Activated CD4-positive, alpha-beta T cell treated with anti-CD3 and anti-CD28 coated beads, Interleukin-2, Interleukin-4, amounts not matched to agents 100 ng/mL and 50 ng/mL, durations not matched to agents 16 hours and 8 hours (primary cell): ENCODE results near the gene HECTD1.
A peak's percentile ranks its signal among the peaks of the same experiment; 100 is the strongest.
"Not testable (repeated sequence)": the region's sequence is repeated elsewhere in the genome, so short reads cannot be mapped to it uniquely, and the experiment has no call there.

Experiments
- DNase-seq: peaks from one replicate; pipeline ENCODE4 v3.0.0-alpha.2; 2020; ENCODE audit warnings: low spot score

The HECTD1 gene

DNA sequence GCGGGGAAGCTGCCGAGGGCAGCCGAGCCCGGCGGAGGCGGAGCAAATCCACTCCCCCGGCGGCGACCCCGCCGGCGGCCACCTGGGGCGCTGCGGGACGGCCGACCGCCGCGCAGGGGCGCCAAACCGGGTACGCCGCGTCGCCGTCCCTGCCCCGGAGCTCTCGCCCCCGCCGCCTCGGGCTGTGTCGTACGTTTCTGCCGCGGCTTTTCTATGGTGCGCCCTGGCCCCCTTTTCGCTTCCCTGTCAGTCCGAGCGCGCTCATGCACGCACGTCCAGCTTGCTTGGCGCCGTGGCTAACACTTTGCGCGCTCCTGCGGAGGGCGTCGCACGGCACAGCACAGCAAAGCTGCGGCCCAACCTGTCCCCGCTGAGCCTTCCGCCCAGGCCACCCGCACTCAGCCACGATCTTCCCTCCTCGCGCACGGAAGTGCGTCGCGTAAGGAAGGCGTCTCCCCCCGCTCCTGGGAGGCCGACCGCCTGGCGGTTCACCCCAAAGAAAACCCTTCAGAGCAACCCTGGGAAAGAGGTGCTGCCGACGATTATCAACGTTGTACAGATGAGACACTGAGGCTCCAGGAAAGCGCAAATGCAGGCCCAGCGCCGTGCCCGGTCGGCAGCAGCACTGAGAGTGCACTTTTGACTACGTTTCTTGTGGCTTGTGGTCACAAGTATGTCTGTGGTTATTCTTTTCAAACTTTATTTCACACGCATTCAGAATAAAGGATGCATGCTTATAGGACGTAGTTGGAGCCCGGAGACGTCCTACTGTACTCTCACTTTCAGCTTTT is at the start of gene HECTD1:
Gene HECTD1 (minus strand): TSS at position 39 of the 791 bp plus-strand sequence. CDS start 1,857 bp downstream, outside the sequence.
- DNase-seq = peak; percentile 88

DNA sequence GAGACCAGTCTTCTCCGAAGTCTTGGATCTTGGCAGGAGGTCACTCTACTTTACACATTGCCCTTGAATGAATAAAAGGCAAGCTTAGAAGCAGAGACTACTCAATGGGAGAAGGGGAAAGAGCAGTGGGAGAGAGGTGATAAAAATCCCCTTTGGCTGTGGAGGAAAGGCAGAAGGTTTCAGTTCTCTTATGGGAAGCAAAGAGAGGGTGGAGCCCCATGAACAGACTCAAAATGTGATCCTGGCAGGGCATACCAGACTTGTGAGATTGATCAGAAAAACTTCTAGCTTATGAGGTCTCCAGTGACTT is 49.6 kb upstream of the HECTD1 start:
- no peak for DNase-seq

DNA sequence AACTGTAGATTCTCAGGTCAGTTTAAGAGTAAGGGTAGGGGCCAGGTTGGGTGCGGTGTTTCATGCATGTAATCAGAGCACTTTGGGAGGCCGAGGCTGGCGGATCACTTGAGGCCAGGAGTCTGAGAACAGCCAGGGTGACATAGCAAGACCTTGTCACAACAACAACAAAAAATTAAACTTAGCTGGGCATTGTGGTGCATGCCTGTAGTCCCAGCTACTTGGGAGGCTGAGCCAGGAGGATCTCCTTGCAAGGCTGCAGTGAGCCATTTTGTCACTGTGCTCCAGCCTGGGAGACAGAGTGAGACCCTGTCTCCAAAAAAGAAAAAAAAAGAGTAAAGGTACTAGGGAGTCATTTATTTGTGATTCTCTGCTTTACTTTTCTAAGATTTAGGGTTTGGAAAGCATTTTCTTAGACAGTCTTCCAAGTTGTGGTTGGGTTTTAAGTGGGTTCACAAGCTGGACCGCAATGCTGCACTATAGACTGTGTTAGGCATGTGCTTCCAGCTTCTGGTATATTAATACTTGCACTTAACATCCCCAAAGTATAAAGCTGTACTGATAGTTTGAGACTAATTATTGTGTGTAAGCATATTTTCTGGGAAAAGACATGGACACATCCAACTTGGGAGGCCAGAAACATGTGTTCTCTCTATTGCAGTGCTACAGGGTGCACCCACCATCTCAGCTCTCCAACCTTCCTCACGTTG is 49.1 kb upstream of the HECTD1 start:
- DNase-seq = no peak

DNA sequence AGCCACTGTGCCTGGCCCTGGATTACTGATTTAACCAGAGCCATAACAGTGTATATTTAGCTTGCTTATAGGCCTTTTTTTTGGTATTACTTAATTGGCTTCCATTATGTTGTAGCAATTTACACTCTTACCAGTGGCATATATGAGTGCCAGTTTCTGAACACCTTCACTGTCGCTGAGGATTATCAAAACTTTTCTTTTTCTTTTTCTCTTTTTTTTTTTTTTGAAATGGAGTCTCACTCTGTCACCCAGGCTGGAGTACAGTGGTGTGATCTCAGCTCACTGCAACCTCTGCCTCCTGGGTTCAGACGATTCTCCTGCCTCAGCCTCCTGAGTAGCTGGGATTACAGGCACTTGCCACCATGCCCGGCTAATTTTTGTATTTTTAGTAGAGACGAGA is 48.3 kb upstream of the HECTD1 start:
- not testable (repeated sequence) for DNase-seq

DNA sequence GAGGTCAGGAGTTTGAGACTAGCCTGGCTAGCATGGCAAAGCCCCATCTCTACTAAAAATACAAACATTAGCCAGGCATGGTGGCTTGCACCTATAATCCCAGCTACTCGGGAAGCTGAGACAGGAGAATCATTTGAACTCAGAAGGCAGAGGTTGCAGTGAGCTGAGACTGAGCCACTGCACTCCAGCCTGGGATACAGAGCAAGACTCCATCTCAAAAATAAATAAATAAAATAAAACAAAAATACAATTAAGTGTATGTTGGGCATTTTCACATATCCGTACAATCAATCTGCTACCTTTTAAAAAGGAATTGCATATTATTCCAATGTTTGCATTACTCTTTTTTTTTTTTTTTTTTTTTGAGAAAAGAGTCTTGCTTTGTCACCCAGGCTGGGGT is 47.7 kb upstream of the HECTD1 start:
- no peak for DNase-seq

DNA sequence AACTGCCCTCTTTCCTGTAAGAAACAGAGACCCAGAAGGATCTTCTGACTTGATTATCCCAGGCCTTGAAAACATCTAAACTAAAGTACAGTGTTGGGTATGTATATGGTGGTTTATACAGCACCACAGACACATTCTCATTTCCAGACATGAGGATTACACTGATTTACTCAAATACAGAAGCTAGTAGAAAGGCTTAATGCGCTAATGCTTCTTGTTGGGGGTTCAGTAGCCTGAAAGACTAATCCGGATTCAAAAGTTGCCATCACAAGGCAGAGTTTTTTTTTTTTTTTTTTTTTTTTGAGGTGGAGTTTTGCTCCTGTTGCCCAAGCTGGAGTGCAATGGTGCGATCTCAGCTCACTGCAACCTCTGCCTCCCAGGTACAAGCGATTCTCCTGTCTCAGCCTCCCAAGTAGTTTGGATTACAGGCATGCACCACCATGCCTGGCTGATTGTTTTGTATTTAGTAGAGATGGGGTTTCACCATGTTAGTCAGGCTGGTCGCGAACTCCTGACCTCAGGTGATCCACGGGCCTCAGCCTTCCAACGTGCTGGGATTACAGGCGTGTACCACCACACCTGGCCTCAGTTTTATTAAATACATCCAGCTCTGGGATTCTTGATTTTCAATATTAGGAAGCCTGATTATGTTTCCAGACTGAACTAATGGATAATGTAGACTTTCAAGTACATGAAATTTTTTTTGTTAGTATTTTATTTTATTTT is 46.3 kb upstream of the HECTD1 start:
- DNase-seq = no peak

DNA sequence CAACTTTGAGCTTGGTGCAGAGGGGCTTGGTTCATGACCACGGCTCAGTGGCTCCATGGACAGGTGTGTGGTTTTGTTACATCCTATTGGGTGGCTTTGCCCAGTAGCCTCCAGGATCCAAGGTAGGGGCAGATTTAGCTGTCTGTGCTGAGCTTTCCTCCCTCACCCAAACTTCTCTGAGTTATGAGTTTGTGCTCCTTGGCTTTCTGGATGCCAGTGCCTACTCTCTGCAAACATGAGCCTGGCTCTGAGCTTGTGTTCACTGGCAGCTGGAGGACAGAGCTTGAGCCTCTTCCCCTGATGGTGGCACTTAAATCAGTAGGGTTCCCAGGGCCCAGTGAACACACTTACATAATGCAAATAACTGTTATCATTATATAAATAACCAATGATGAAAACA is 45.3 kb upstream of the HECTD1 start:
- no peak for DNase-seq

DNA sequence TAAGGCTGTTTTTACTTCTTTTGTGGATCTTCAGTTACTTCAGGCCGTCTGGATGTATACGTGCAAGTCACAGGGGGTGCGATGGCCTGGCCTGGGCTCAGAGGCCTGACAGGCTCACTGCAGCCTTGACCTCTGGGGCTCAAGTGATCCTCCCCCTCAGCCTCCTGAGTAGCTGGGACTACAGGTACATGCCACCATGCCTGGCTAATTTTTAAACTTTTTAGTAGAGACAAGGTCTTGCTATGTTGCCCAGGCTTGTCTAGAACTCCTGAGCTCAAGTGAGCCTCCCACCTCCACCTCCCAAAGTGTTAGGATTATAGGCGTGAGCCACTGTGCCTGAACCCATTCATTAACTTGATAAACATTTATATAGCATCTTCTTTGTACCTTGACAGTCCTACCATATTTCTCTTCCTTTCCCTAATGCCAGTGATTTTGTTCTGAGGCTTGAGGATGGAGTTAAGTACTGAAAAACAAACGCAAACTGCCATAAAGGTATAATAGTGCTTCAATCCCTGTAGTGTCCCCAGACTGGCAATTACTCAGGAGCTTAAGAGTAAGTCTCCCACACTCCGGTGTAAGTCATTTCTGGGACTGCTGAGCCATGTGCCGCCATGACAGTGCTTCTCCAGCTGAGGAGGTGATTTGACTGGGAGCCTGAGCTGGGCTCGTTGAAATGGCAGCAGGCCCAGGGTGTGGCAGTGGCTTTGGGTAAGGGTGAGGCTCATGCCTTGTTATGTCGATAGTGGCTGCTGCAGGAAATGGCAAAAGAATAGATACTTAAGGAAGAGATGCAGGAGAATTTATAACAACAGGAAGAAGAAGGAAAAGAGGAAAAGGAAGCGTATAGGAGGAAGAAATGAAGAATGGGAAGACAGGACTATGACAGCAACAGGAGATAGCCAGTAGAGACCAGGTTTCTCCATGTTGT is 43.7 kb upstream of the HECTD1 start:
- no peak for DNase-seq

DNA sequence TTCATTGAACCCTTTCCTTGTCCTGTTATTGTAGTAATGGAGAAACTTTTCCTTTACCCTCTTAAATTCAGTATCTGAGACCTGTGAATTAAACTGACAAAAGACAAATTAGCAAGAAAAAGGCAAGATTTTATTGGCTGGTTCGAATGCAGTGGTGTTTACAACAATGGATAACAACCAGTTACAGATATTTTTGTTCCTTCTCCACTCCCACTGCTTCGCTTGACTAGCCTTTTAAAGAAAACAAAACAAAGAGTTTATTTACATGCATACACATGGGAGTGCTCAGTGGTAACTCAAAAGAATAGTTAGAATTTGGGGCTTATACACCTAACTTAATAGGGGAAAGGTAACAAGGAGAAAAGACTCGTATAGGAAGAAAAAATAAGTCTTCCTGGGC is 37.0 kb upstream of the HECTD1 start:
- DNase-seq = no peak

DNA sequence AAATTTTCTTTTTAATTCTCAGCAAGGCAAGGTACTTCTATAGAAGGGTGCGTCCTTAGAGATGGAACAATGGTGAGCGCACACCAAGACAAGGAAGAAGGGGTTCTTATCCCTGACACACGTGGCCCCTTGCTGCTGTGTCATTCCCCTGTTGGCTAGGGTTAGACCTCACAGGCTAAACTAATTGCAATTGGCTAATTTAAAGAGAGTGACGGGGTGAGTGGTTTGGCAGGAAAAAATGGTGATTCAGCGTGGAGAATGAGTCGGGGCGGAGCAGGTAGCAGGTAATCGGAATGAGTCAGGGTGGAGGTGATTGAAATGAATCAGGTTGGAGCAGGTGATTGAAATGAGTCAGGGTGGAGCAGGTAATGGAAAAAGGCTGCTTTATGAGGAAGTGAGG is 36.3 kb upstream of the HECTD1 start:
- peak; percentile 38 for DNase-seq

DNA sequence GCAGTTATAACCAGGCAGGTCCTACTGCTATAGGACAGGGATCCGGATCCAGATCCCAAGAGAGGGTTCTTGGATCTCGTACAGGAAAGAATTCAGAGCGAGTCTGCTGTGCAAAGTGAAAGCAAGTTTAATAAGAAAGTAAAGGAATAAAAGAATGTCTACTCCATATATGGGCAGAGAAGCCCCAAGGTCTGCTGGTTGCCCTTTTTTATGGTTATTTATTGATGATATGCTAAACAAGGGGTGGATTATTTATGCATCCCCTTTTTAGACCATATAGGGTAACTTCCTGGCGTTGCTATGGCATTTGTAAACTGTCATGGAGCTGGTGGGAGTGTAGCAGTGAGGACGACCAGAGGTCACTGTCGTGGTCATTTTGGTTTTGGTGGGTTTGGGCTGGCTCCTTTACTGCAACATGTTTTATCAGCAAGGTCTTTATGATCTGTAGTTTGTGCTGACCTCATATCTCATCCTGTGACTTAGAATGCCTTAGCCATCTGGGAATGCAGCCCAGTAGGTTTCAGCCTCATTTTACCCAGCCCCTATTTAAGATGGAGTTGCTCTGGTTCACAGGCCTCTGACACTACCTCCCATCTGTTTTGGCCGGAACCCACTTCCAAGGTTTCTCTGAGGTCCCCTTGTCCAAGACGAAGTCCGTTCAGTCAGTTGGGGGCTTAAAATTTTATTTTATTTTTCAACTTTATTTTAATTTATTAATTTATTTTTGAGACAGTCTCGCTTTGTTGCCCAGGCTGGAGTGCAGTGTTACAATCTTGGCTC is 34.8 kb upstream of the HECTD1 start:
- not testable (repeated sequence) for DNase-seq

DNA sequence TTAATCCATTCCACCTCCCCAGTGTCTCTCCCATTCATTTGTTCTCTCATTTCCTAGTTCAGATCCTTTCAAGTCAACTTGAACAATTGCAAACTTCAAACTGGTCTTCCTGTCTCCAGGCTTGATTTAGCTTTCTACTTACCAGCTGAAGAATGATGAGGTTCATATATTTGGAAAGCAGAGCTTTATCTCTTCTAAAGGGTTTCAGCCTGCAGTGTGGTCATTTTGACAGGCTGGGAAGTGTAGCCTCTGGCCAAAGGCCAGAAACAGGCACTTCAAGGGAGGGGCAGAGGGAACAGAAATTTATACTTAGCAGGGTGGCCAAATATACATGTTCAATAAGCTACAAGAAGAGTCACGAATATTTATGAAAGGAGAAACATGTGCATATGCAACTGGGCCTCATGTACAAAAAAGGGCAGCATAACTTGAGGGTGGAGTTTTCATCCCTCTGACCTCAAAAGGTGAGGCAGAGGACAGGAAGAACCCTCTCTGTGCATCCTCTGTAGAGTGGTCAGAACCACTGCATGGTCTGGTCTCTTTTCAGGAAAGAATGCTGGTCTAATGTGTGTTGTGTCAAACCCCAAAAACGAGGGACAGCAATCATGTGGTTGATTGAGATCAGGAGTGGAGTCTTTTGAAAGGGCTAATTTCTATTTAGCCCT is 34.0 kb upstream of the HECTD1 start:
- no peak for DNase-seq

DNA sequence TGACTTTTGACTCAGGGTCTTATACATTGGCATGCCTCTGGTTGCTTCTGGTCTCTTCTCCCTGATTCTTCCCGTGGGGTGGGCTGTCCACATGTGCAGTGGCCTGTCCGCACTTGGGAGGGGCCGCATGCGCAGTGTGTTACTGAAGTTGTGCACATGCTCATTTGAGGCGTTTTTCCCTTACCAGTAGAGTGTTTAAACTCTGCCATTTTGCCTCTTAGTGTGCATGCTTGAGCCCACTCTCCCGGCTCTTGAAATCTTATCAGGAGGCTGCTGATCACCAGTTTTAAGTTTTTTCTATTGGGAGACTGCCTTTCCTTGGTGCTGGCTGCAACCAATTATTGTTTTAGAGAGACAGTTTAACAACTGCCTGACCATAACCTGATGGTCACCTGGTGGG is 32.1 kb upstream of the HECTD1 start:
- no peak for DNase-seq

DNA sequence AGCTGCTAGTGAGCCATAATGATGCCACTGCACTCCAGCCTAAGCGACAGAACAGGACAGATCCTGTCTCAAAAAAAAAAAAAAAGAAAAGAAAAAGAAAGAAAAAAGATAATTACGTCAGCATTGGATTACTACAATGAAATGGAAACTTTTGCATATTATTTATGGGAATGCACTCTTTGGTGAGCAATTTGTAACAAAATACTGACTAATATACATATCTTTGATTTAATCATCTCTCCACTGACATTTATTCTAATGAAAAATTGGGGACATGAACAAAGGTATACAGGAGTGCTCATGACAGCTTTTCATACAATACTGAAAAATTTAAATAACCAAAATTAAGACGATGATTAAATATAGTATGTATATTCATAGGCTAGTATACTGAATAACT is 27.9 kb upstream of the HECTD1 start:
- DNase-seq = no peak

DNA sequence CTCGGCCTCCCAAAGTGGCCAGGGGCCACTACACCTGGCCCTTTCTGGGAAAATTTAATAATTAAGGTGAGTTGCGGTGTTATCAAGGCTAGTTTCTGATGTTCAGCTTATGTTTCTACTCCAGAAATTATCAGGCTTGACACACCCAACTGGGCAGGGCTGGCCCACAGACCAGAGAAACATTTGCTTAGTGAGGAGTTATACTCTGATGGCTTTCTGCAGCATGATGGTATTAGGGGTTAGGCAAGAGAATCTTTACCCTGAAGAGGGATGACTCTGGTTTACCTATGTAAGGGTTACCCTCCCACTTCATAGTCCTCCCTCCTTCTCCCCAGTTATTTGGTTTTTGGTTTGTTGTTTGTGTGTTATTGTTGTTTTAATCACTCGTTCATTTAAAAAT is 24.5 kb upstream of the HECTD1 start:
- no peak for DNase-seq

DNA sequence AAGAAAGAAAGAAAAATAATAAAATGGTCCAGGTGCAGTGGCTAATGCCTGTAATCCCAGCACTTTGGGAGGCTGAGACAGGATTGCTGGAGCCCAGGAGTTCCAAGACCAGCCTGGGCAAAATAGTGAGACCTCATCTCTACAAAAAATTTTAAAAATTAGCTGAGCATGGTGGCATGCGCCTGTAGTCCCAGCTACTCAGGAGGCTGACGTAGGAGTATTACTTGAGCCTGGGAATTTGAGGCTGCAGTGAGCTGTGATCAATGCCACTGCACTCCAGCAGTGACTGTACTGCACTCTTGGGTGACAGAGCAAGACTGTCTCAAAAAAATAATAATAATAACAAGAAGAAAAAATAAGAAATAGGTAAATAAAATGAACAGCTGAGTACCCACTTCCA is 23.7 kb upstream of the HECTD1 start:
- DNase-seq = not testable (repeated sequence)

DNA sequence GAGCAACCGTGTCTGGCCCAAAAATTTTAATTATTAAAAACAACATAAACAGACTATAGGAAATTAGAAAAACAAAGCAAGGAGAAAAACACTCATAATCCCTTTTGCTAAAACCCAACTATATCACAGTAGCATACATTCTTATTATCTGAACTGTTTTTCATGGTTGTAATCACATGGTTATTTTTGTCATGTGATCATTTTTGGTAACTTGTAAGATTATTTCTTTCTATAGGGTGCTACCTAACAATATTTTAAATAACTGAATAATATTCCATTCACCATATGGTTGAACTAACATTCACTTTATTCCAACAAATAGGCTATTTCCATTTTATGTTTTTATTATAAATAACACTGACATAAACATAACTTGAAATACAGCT is 23.0 kb upstream of the HECTD1 start:
- DNase-seq = no peak

DNA sequence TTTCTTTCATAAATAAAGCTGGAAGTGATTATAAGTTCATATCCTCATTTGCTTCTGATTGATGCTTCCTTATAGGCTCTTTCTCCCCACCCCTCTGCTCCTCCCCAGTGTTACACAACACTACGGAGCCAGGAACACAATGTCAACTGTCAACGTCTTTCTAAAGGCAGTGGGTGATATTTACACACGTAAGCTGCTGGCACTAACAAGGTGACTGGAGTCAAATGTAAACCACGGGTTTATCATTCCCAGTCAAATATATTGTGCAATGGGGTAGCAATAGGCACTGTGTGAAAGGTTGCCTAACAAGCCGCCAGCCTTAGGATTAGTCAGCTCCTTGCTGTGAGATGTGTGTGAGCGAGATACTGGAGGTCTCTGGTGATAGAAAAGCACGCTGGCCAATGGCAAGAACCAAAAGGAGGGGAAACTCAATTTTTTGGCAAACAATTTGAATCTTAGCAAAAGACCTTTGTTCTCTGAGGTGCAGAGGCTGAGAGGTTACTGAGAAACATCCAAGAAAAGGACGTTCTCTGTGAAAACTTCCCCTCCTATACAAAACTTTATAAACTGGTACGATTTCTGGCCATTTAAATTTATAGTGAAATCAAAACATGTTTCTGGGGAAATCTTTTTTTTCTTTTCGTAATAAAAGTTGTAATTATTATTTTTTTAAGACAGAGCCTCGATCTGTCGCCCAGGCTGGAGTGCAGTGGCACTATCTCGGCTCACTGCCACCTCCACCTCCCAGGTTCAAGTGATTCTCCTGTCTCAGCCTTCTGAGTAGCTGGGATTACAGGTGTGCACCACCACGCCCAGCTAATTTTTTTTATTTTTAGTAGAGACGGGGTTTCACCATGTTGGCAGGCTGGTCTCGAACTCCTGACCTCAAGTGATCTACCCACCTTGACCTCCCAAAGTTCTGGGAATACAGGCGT is 22.3 kb upstream of the HECTD1 start:
- no peak for DNase-seq

DNA sequence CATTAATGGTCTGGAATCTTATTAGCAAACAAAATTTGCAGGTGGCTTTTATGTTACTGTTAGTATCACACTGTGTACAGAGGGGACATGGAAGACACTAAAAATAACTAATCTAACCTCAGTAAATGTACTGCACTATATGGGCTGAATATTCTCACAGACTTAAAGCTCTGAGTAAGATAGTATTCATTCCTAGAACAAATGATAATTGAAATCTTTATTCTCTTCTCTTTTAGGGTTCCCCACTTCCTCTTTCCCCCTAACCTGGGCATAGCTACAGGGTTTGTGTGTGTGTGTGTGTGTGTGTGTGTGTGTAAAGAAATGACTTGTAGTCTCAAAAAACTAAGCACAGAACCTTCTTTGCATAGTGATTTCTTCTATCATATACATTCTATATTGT is 21.4 kb upstream of the HECTD1 start:
- no peak for DNase-seq

DNA sequence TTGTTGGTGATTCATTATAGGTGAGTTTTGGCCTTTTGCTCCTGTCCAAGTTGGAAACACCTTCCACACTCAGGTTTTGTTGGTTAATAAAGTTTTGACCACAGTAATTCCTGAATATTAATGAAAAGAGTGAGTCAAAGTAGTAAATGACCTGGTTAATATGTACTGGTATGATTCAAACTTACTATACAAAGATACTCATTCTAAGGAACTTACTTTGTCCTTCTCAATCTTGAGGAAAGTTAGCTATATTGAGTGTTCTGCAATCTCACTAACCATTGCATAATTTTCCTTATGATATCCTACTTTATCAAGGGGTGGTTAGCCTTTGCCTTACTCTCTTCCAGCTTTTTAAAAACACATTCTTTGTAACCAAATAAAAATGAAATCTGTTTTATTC is 20.9 kb upstream of the HECTD1 start:
- no peak for DNase-seq
